Gastroesophageal sphincter (tissue), 3 donors: ENCODE measurements around the gene NUP155.

Experiments used
- CTCF ChIP-seq, 4 experiments: fragments of 200-600 bp in 2 of 4; fragments of 450-650 bp in 2 of 4; sonication (generic) in 1 of 4; IDR thresholded peaks; one replicate each; pipeline ENCODE4 v1.5.1; 2017 to 2019; ENCODE audit warnings: antibody characterized with exemption in 4 of 4, mild to moderate bottlenecking in 2 of 4, moderate library complexity in 2 of 4
- EP300 ChIP-seq: sonication (generic); formaldehyde crosslinking; IDR thresholded peaks from one replicate; pipeline ENCODE4 v1.6.1; 2017; ENCODE audit warnings: antibody characterized with exemption, mild to moderate bottlenecking
- POLR2A ChIP-seq, 2 donors: fragments of 450-650 bp; IDR thresholded peaks; one replicate each; pipeline ENCODE4 v1.6.1; 2017; ENCODE audit warnings: antibody characterized with exemption in 2 of 2, mild to moderate bottlenecking in 2 of 2, moderate library complexity in 1 of 2
- POLR2AphosphoS5 ChIP-seq: sonication (generic); formaldehyde crosslinking; IDR thresholded peaks from one replicate; pipeline ENCODE4 v1.6.1; 2017; ENCODE audit warnings: antibody characterized with exemption

GRCh38 chr5:37275511-37275910 is 95.4 kb downstream of the NUP155 start:
- TF ChIP-seq CTCF (IDR thresholded peaks at IDR 0.05) (no peak), EP300 (no peak), POLR2A (IDR thresholded peaks at IDR 0.05) (no peak), POLR2AphosphoS5 (no peak)
